ENCODE results near the gene SULT1B1.

DNA sequence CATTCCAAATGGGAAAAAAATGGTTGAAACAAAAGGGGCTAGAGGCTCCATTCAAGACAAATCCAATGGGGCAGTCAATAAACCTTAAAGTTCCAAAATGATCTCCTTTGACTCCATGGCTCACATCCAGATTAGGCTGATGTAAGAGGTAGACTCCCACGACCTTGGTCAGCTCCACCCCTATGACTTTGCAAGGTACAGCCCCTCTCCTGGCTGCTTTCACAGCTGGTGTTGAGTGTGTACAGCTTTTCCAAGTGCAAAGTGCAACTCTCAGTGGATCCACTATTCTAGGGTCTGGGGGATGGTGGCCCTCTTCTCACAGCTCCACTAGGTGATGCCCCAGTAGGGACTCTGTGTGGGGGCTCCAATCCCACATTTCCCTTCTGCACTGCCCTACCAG is 21.5 kb downstream of the SULT1B1 start:
- TF ChIP-seq, protein P1, sequence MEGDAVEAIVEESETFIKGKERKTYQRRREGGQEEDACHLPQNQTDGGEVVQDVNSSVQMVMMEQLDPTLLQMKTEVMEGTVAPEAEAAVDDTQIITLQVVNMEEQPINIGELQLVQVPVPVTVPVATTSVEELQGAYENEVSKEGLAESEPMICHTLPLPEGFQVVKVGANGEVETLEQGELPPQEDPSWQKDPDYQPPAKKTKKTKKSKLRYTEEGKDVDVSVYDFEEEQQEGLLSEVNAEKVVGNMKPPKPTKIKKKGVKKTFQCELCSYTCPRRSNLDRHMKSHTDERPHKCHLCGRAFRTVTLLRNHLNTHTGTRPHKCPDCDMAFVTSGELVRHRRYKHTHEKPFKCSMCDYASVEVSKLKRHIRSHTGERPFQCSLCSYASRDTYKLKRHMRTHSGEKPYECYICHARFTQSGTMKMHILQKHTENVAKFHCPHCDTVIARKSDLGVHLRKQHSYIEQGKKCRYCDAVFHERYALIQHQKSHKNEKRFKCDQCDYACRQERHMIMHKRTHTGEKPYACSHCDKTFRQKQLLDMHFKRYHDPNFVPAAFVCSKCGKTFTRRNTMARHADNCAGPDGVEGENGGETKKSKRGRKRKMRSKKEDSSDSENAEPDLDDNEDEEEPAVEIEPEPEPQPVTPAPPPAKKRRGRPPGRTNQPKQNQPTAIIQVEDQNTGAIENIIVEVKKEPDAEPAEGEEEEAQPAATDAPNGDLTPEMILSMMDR (IDR thresholded peaks at IDR 0.05; ENCODE audit: insufficient read depth, low read length, poor library complexity, severe bottlenecking): no peak
- no peak for TF ChIP-seq EZH2phosphoT487 (conservative IDR thresholded peaks at IDR 0.05; ENCODE audit: low read length)

Data from SU-DHL-6 (cell line).